GM23248 (cell line): ENCODE results near the gene CARTPT.

Experiments
- EZH2 ChIP-seq: fragments of 200-600 bp; sonication (generic); IDR thresholded peaks from 2 replicates; pipeline ENCODE4 v1.6.1; 2018; ENCODE audit warnings: antibody characterized with exemption, mild to moderate bottlenecking; ENCODE audit not compliant: insufficient read depth, poor library complexity, severe bottlenecking
- EZH2phosphoT487 ChIP-seq: fragments of 200-600 bp; sonication (generic); IDR thresholded peaks from 2 replicates; pipeline ENCODE4 v1.6.1; 2018; ENCODE audit warnings: antibody characterized with exemption, moderate library complexity, mild to moderate bottlenecking, low read depth; ENCODE audit not compliant: insufficient read depth

DNA sequence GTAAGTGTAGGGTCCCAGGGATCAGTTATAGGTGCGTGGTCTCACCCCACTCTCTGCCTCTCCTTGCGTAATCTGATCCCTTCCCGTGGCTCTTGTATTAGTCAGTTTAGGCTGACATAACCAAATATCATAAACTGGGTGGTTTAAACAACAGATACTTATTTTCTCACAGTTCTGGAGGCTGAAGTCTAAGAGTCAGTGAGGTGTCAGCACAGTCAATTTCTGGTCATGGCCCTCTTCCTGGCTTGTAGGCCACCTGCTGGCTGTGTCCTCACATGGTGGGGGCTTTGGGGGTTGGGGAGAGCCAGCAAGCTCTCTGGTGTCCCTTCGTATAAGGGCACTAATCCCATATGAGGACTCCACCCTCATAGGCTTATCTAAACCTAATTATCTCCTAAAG is 32.3 kb downstream of the CARTPT start:
- no peak for TF ChIP-seq EZH2phosphoT487
- no peak for TF ChIP-seq EZH2
